T-helper 1 cell (primary cell): ENCODE results near the gene SCRN1.

Experiments used
- DNase-seq, 5 donors: peaks; one replicate each; pipeline ENCODE4 v3.0.0-alpha.2; 2012 to 2020

The SCRN1 gene

DNA sequence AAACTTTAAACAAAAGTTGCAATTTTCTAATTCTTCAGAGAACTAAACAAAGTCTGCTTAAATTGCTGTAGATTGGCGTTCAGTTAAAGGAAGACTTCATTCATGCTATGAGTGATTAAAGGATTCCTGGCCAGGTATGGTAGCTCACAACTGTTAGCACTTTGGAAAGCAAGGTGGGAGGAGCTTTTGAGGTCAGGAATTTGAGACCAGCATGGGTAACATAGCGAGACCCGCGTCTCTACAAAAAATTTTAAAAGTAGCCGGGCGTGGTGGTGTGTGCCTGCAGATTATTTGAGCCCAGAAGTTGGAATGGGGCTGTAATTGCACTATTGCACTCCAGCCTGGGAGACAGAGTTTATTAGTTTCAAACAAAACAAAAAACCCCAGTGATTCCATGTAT, 13.5 kb upstream of the SCRN1 start:
- no peak for DNase-seq

DNA sequence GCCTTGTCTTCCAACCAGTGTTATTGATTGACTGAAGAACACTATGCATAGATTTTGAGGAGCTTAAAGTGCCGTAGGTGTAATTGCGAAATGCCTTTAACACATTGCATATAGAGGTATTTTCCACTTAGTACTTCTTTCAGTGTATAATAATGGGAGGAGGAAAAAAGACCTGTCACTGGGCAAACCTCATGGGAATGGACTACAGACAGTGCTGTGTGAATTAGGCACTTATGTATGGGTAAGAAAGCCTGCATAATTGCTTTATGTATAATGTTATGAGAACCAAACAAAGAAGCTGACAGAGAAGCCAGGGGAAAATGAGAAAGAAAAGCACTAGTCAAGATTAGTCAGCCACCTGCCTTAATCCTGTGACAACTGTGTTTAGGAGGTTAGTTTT, 12.4 kb upstream of the SCRN1 start:
- no peak for DNase-seq

DNA sequence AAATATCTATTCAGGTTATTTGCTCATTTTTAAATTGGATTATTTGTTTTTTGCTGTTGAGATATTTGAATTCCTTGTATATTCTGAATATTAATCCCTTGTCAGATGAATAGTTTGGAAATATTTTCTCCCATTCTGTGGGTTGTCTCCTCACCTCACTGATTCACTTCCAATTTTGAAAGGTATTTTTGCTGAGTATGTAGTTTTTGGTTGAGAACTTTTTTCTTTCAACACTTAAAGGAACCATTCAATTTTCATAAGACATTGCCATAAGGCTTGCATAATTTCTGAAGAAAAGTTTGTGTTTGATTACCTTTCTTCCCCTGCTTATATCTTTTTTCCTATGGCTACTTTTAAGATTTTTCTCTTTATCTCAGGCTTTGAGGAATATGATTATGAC, 8.9 kb upstream of the SCRN1 start:
- no peak for DNase-seq

DNA sequence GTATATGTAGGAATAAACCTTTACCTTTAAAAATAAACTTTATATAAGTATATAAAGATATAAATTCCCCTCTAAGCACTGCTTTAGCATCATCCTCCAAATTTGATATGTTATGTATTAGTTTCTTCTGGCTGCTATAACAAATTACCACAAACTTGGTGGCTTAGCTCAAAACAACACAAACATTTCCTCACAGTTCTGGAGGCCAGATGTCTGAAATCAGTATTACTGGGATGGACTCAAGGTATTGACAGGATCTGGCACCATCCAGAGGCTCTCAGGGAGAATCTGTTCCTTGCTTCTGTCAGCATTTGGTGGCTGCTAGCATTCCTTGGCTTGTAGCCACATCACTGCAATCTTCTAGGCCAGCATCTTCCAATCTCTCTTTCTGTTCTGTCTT, 6.7 kb upstream of the SCRN1 start:
- DNase-seq = no peak

DNA sequence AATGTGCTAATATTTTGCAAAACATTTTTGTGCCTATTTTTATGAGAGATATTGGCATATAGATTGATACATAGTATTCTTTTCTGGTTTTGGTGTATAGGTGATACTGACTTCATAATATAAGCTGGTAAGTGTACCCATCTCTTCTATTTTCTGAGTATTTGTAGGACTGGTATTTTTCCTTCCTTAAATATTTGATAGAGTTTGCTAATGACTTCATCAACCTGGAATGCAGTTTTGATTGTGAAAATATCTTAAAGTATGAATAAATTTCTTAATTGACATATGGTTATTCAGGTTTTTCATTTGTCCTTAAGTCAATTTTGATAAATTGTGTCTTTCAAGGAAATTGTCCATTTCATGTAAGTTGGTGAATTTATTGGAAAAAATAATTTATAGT, 6.1 kb upstream of the SCRN1 start:
- no peak for DNase-seq

DNA sequence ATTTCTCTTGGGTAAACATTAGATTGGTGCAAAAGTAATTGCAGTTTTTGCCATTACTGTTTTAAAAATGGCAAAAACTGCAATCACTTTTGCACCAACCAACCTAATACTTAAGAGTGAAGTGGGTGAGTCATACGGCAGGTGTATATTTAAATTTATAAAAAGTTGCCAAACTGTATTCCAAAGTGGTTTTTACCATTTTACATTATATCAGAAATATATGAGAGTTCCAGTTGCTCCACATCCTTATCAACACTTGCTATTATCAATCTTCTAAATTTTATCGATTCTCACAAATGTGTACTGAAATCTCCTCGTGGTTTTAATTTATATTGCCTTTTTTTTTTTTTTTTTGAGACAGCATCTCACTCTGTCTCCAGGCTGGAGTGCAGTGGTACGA, 3.5 kb upstream of the SCRN1 start:
- DNase-seq = no peak

DNA sequence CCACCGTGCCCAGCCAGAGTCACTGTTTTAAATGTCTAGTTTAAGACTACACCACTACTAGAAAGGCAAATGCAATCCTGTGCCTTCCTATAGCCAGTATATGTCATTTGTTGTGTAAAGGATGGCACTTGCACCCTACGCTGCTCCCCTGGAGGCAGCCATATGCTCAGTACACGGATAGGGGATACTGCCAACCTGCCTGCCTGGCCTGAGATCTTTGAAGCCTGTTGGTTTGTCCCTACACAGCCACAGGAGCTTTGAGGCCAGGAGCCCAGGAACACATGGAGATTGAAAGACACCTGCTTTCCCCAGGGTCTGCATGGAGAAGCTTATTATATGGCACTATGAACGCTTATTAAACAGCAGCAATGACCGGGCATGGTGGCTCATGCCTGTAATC, 2.3 kb upstream of the SCRN1 start:
- DNase-seq = no peak

DNA sequence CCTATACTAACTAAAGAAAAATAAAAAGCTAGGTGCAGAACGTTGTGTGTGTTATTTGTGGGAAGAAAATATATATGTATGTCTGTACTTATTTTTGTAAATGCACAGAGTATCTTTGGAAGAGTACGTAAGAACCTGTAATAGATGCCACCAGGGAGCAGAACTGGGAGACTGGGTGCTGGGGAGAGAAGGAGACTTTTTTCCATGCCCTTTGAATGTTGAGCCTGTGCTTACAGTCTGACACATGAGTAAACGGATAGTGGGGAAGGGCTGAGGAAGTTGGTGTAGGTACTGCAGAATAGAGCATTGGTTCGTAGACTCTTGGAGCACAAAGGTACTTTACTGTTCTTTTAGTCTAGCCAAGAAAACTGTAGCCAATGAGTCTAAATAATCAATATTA, 1.3 kb upstream of the SCRN1 start:
- DNase-seq = no peak

DNA sequence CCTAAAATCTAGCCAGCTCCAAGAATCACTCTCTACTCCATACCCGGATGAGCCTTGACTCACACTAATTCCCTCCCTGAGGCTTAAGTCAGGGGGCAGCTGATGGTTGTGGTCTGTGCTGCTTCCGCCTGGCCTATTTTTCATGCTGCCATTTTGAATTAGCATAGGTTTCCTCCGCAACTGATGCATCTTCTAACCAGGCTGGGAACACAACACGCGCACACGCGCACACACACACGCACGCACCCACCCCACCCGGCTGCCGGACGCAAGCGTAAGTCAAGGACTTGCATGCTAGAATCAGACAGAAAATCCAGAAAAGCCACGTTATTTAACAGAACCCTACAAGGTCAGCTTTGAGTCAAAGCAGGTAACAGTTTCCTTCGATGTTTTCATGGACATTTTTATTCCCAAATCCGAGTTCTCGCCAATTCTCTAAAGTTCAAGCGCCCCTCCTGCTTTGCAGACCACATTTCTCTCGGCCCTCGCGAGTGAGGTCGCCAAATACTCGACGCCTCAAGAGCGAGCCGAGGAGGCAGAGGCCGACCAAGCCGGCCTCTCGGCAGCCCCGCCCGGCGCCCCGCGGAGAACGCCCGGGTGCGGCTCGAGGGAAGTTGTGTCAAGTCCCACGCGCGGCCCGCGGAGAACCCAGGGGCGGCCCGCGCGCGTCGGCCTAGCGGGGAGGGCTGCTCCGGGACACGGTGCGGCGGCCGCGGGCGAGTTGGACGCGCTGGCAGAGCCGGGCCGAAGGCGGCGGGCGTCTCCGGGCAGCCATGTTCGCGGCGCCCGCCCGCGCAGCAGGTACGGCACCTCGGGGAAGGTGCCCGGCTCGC, 961 bp downstream of the SCRN1 start:
- peak in 1 of 5 donors; percentile 15 for DNase-seq

DNA sequence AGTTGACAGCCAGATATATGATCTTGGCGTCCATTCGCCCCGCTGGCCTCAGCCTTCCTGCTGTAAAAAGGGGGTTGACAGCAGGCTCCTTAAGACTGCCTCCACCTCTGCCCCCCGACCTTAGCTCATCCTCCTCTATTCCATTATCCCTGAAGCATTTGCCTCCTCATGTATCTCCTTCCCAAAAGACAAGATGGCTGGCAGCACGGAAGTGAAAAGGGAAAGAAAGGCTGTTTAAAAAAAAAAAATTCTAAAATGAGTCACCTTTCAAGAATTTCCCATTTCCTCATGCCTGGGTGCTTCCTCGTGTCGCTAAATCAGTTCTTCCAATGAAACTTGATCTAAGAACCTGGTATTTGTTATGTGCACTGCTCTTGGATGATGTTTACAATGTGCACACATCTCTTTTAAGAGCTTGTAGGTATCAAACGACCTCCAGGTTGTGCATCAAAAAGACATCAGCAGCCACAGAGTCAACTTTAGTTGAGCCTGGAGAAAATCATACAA, 1.7 kb downstream of the SCRN1 start:
- DNase-seq = no peak

DNA sequence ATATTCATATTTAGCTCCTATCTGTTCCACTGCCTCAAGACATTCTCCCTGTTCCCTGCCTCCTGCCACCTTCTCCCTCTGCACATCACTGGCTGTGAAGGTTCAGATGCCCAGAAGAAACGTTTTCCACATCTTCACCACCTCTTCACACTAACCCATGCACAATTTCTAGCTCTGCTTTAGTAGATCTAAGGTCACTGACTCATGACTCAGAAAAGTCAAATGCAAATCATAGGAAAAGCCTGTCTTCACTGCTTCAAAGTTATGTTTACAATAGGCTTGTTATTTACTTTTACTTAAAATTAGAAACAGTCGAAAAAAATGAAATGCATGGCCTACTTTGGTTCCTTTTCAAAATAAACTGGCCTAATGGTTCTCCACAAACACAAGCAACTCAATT, 2.5 kb downstream of the SCRN1 start:
- no peak for DNase-seq

DNA sequence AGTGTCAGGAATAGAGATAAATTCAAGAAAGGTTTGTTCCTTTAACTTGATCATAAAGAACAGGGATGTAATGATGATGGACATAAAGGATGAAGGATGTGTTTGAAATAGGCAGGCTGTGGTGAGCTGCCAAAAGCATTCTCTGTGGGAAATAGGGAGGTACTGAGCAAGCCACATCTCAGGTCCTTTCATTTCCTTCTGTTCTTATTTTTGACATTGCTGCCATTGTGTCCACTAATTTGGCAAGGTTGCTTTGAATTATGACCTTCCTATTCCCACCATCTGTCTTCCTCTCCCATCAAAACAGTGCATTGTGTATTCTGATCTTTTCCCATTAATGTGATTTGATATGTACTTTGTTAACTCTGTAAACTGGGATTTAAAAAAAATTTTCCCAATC, 9.4 kb downstream of the SCRN1 start:
- DNase-seq = no peak

DNA sequence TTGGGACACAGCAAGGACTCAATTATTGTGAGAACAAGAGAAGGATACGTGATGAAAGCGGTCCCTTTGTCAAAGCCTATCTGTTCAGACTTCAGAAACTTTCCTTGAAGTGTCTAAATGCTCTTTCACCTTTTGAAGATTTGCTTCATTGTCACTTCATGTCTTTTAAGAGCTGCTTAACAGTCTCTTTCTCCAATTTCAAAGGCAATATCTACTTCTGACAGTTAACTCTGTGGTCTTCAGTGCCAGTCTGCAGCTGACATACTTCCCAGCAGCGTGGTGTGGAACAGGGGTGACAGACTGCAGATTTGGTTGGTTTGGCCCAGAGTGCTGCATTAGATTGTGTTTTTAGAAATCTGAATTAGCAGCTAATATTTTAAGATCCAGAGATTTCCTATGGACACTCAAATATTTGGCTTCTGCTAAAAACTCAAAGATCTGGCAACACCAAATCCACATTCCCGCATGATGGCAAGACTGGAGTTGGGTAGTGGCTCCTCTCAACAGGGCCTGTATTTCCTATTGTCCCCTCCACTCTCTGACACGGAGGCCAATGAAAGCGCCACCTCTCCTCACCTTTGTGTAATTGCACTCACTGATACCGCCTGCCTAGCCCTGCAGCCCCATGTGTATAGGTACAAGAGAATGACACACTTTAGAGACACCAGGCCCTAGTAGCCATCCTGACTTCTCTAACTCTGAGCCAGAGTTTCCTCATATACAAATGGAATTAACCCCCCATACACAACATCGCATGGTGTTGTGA, 11.5 kb downstream of the SCRN1 start:
- no peak for DNase-seq

DNA sequence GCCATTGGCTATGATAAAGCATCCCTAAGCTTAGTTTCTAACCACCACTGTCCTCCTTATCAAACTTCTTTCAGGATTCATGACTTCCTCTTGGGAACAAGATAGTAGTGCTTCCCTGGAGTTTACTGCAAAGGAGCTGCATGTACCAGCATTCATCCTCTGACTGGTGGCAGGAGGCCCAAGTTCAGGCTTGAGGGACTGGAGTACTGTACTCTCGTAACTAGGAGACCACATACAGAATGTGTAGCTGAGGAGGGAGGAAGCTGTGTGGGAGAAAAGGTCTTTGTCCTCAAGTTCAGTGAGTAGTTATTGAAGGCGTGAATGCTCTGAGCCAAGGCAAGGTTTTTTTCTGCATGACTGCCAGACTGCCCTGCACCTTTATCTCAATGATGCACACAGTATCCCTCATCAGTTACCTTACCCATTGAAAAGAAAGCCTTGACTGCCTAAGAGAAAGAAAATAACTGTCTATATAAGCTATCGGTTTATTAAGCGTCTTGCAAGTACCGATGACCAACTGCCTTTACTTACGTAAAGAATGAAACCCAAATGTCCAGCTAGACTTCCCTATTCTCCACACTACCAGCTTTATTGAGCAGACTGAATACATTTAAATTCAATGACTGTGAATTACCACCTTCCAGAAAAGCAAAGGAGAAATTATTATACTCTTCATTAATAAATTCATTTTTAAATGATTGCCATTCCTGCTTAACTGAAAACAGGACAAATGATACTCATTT, 12.8 kb downstream of the SCRN1 start:
- DNase-seq = no peak

DNA sequence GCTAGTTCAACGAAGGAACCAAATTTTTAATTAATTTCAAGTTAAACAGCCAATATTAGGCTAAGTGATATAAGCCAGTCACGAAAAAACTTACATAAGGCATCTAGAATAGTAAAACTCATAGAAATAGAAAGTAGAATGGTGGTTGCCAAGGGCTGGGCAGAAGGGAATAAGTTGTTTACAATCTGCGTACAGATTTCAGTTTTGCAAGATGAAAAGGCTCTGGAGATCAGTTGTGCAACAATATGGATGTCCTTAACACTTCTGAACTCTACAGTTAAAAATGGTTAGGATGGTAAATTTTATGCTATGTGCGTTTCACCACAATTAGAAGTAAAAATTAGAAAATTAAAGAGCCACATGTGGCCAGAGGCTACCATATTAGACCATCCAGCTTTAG, 13.3 kb downstream of the SCRN1 start:
- no peak for DNase-seq

DNA sequence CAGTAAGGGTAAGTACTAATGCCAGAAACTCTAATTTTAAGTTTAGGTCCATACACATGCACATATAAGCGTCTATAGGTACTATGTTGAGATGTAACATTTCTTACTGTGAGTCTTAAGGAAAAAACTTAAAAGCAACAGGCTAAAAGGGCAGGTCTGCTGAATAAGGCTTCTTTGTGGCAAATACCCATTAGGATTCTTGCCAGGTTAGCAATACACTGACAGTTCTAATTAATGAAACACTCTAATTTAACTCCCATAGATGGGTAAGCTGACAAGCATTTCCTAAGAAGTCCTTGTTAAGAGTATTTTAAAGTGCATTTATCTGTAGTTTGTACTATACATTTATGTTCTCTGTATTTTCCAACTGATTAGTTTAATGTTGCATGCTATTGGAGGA, 14.0 kb downstream of the SCRN1 start:
- DNase-seq = no peak

DNA sequence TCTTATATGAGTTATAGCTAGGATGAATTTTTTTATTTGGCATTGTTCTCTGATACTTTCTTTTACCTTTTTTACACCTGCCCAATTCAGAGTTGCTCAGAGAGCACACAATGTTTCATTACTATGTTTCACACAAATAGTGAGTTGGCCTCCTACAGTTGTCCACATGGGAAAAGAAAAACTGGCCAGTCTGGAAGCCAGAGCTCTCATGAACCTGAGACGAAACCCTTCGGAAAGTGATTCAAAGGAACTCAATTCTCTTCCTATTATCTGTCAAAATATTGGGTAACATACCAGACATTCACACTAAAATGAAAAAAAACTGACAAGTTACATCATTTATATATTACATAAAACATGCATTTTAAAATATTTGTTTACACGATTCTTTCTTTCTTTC, 15.3 kb downstream of the SCRN1 start:
- no peak for DNase-seq

DNA sequence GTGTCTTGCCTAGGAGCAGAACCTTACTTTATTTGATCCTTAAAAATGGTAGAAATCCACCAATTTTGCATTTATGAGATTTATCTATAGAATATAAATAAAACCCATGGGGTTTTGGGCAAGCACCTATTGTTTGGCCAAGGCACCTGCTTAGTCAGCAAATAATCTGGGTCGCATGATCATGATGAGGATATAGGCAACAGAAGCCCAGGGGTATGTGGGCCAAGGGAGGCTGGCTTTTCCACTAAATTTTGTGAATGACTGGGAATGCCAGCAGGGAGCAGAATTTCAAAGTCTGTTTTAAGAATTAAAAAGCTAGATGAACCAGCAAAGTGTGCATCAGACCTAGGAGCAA, 17.3 kb downstream of the SCRN1 start:
- DNase-seq = no peak

DNA sequence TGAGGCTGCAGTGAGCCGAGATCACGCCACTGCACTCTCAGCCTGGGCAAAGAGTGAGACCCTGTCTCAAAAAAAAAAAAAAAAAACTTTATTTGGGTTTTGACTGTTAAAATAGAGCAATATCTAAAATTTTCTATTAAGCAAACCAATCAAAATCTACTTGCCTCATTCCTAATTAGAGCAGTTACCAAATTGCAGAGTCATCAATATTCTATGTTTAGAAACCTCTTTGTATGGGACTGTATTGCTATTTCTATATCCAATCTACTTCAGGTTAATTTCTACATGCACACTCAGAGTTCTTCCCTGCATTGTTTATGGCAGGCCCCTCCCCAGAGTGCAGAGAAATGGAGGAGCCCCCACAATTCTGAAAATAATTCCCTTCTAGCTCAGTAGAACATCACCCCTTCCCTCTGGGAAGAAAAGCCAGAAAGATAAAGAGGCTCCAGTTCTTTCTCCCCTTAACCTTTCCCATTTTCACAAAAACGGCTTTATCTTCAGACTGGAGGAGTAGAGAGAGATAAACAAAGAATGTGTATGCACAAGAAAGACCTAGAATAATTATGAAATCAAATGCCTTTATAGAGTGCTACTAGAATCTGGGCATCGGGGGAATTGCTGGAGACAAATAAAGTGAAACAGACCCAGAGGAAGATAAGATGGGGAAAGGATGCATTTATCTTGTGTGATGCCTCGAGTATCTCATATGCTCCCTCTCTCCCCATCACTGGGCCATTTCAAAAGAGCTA, 17.9 kb downstream of the SCRN1 start:
- DNase-seq = no peak

DNA sequence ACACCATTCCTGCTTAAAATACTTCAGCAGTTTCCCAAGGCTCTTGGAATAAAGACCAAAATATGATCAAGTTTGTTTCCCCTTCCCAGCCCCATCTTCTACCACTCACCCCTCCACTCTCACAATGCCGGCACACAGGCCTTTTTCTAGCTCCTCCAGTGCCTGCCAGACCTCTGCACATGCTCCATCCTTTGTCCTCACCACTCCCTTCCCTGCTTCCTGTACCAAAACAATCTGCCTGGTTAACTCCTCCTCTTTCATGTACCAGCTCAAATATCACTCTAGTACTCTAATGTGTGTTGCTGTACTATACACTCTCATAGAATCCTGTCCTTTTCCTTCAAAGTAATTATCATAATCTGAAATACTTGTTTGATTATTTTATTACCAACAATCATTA, 19.4 kb downstream of the SCRN1 start:
- DNase-seq = no peak

DNA sequence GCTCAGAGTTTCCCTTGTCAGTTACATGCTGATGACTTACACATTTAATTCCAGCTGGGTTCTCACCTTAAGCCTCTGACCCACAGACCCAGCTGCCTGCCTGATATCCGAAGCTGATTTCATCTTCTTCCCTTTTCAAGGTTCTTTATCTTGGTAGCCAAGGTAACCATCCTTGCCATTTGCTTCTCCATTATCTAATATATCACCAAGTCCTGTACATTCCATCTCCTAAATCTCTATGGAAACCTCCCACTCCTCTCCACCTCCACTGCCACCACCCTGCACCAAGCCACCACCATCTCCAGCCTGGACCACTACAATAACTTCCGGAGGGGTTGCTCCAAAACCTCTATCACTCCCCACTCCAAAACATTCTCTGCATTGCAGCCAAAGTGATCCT, 19.9 kb downstream of the SCRN1 start:
- no peak for DNase-seq

DNA sequence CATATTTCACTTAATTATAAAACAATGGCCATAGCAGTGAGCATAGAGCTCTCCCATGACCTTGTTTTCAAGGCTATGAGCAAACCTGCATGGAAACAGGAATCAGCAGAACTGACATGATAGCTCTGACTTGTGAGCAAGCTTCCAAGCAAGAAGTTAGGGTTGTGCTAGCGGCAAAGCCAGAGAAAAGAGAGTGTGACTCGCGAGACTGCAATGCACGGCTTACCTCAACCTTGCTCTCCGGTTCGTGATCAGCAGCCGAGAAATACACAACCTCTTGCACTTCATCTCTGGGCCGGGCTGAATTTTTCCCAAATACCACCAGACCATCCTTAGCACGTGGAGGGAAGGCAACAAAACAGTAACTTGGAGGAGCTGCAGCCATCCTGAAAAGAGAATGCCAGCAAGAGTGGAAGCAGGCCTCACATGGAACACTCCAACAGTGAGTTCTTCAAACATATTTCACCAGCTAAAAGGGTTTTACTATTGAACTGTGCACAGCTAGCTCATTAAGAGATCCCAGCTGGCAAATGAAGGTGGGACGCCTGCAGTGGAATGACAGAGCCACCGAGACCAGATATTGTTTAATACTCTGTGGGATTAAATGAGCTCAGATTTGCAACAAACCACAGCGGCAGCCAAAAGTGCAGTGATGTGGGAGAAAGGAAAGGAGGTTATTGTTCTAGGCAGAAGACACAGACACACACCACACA, 20.8 kb downstream of the SCRN1 start:
- DNase-seq = no peak
